Right atrium auricular region (tissue), 2 donors: Measurements from ENCODE around the gene ZNF174. TPM values are rescaled to one million over a fixed set of nuclear protein-coding genes. Genes with fewer than 3 reads are reported as not detected.

Experiments
- DNase-seq: peaks from one replicate; pipeline ENCODE4 v3.0.0-alpha.2; 2019; ENCODE audit warnings: low spot score
- H3K27ac ChIP-seq, 2 donors: fragments of 200-600 bp; sonication (generic); 1 replicate in 1 of 2; 2 replicates in 1 of 2; pipeline ENCODE4 v1.5.1; 2016 to 2019
- H3K27me3 ChIP-seq, 2 donors: fragments of 200-600 bp; sonication (generic); one replicate each; pipeline versions ENCODE4 v1.5.1 to v1.6.0; 2017 to 2019
- H3K36me3 ChIP-seq: fragments of 200-600 bp; sonication (generic); one replicate; pipeline ENCODE4 v1.5.1; 2016
- H3K4me1 ChIP-seq, 2 donors: fragments of 200-600 bp; sonication (generic); one replicate each; pipeline versions ENCODE4 v1.5.1 to v1.6.0; 2017 to 2019
- H3K4me3 ChIP-seq, 2 donors: fragments of 200-600 bp; sonication (generic); 1 replicate in 1 of 2; 2 replicates in 1 of 2; pipeline ENCODE4 v1.5.1; 2017 to 2019; ENCODE audit warnings: mild to moderate bottlenecking in 1 of 2, moderate library complexity in 1 of 2
- H3K9me3 ChIP-seq, 2 donors: fragments of 200-600 bp; sonication (generic); one replicate each; pipeline ENCODE4 v1.5.1; 2019
- CTCF ChIP-seq, 2 donors: fragments of 200-600 bp; sonication (generic); IDR thresholded peaks; one replicate each; pipeline ENCODE4 v1.5.1; 2019; ENCODE audit warnings: antibody characterized with exemption in 2 of 2
- total RNA-seq, 2 donors: library from RNA; depleted of rRNA; stranded (reverse); fragments of >200 nt; gene quantifications; one replicate each; pipeline ENCODE4 v1.1.0, GENCODE V29; 2016

Gene ZNF174
- total RNA-seq, 2 donors from 2014 or later, result 10.2 to 16.5 TPM

GRCh38 chr16:3413730-3414379 lies 12.8 kb downstream of the ZNF174 start:
- Histone ChIP-seq H3K36me3 (peaks cover 10% of the 10 kb centered on the region), H3K27me3 (no peaks in the 10 kb centered on the region), H3K9me3 (peaks cover 17 to 81% of the 10 kb centered on the region in 2 donors), H3K4me1 (no peaks in the 10 kb centered on the region), H3K4me3 (no peak overlapping the region), H3K27ac (no peak overlapping the region)
- no peak for DNase-seq
- TF ChIP-seq CTCF (IDR thresholded peaks at IDR 0.05), result no peak

- no peak for TF ChIP-seq CTCF (IDR thresholded peaks at IDR 0.05)
- Histone ChIP-seq H3K4me1 (no peaks in the 10 kb centered on the region), H3K27ac (no peak overlapping the region), H3K27me3 (no peaks in the 10 kb centered on the region), H3K9me3 (peaks cover 0 to 9% of the 10 kb centered on the region in 2 donors), H3K36me3 (peaks cover 16% of the 10 kb centered on the region), H3K4me3 (peak overlapping the region in 1 of 2 donors; percentile 26)
- no peak for DNase-seq
These were observed 30.8 kb downstream of the ZNF174 start for GRCh38 chr16:3431779-3432219.

GRCh38 chr16:3434373-3434772 lies 33.4 kb downstream of the ZNF174 start:
- no peaks in the 10 kb centered on the region for H3K27me3 ChIP-seq
- TF ChIP-seq CTCF (IDR thresholded peaks at IDR 0.05), result no peak
- no peak overlapping the region for H3K27ac ChIP-seq
- no peak overlapping the region for H3K4me3 ChIP-seq
- no peak for DNase-seq
- no peaks in the 10 kb centered on the region for H3K4me1 ChIP-seq
- peaks cover 21% of the 10 kb centered on the region for H3K36me3 ChIP-seq
- H3K9me3 ChIP-seq, result peaks cover 0 to 16% of the 10 kb centered on the region in 2 donors

GRCh38 chr16:3439637-3440036 lies 38.6 kb downstream of the ZNF174 start:
- no peak for TF ChIP-seq CTCF (IDR thresholded peaks at IDR 0.05)
- peaks cover 24% of the 10 kb centered on the region for H3K36me3 ChIP-seq

GRCh38 chr16:3443108-3444031 lies 42.4 kb downstream of the ZNF174 start, which contains the start of the genes NAA60 and ZNF597:
Gene NAA60, plus strand, starts transcription at chr16:3443680. Its CDS starts 32,548 bp downstream, at chr16:3476228.
Gene ZNF597, minus strand, starts transcription at chr16:3443504. Its CDS starts 351 bp downstream, at chr16:3443153.
- no peak for TF ChIP-seq CTCF (IDR thresholded peaks at IDR 0.05)

More at GRCh38 chr16:3439637-3440036, 38.6 kb downstream of the ZNF174 start:
- Histone ChIP-seq H3K4me1 (peaks cover 0 to 6% of the 10 kb centered on the region in 2 donors), H3K4me3 (no peak overlapping the region), H3K27me3 (no peaks in the 10 kb centered on the region), H3K27ac (no peak overlapping the region), H3K9me3 (peaks cover 0 to 20% of the 10 kb centered on the region in 2 donors)
- DNase-seq, result no peak

More at GRCh38 chr16:3443108-3444031, 42.4 kb downstream of the ZNF174 start, which contains the start of the genes NAA60 and ZNF597:
- Histone ChIP-seq H3K27me3 (no peaks in the 10 kb centered on the region), H3K36me3 (peaks cover 10% of the 10 kb centered on the region), H3K9me3 (peaks cover 0 to 20% of the 10 kb centered on the region in 2 donors), H3K4me1 (peaks cover 0 to 8% of the 10 kb centered on the region in 2 donors), H3K4me3 (peak within 1 kb of the TSS; percentile 55 to 66), H3K27ac (peak within 1 kb of the TSS; percentile 75 to 82)
- peak; percentile 90 for DNase-seq
